Fibroblast of mammary gland (primary cell): Measurements from ENCODE around the gene TRAF5.

Experiments used
- DNase-seq: peaks from one replicate; pipeline ENCODE4 v3.0.0-alpha.2; 2010; ENCODE audit warnings: low read depth
- H3K4me3 ChIP-seq: 2 replicates; pipeline ENCODE4 v1.5.1; 2011; ENCODE audit warnings: low read depth, mild to moderate bottlenecking, low read length, moderate library complexity; ENCODE audit not compliant: control insufficient read depth
- CTCF ChIP-seq: conservative IDR thresholded peaks from 2 replicates; pipeline ENCODE4 v1.5.1; 2011; ENCODE audit warnings: low read depth, low read length, inconsistent platforms; ENCODE audit not compliant: control insufficient read depth, insufficient read depth

The TRAF5 gene

GRCh38 chr1:211326140-211326527 lies 499 bp upstream of the TRAF5 start:
- DNase-seq: no peak
- no peak for TF ChIP-seq CTCF
- peak overlapping the region; percentile 46 for H3K4me3 ChIP-seq

- peak overlapping the region; percentile 65 for H3K4me3 ChIP-seq
- DNase-seq: peak; percentile 49
- no peak for TF ChIP-seq CTCF
Measured at GRCh38 chr1:211327346-211327921, 801 bp downstream of the TRAF5 start.

GRCh38 chr1:211328084-211328694 lies 1.6 kb downstream of the TRAF5 start:
- no peak overlapping the region for H3K4me3 ChIP-seq
- no peak for DNase-seq
- TF ChIP-seq CTCF: no peak

GRCh38 chr1:211328866-211329475 lies 2.3 kb downstream of the TRAF5 start:
- H3K4me3 ChIP-seq: no peak overlapping the region
- no peak for DNase-seq
- TF ChIP-seq CTCF: no peak

GRCh38 chr1:211329764-211330201 lies 3.1 kb downstream of the TRAF5 start:
- DNase-seq: no peak
- TF ChIP-seq CTCF: no peak
- no peak overlapping the region for H3K4me3 ChIP-seq

GRCh38 chr1:211330282-211330936 lies 3.8 kb downstream of the TRAF5 start:
- TF ChIP-seq CTCF: no peak
- no peak overlapping the region for H3K4me3 ChIP-seq
- no peak for DNase-seq
